Measurements from ENCODE around the gene RAB3A.
A peak's percentile ranks its signal among the peaks of the same experiment; 100 is the strongest.
"Not testable (repeated sequence)": the region's sequence is repeated elsewhere in the genome, so short reads cannot be mapped to it uniquely, and the experiment has no call there.

RAB3A gene

GRCh38 chr19:18223860-18224524 is 20.1 kb upstream of the RAB3A start:
- DNase-seq: peak in 3 of 6 experiments; percentile 9 to 17 (median 16)

GRCh38 chr19:18221815-18222725 is 18.2 kb upstream of the RAB3A start:
- DNase-seq: no peak

- DNase-seq: peak in 1 of 6 experiments; percentile 16
These were observed 16.9 kb upstream of the RAB3A start for GRCh38 chr19:18220632-18221275.

- no peak for DNase-seq
These were observed 16.2 kb upstream of the RAB3A start for GRCh38 chr19:18219911-18220631.

GRCh38 chr19:18218600-18218999 is 14.8 kb upstream of the RAB3A start:
- DNase-seq: no peak

GRCh38 chr19:18218159-18218558 is 14.3 kb upstream of the RAB3A start:
- DNase-seq: no peak

GRCh38 chr19:18216789-18217188 is 12.9 kb upstream of the RAB3A start:
- DNase-seq: no peak

GRCh38 chr19:18214779-18215433 is 11.1 kb upstream of the RAB3A start:
- DNase-seq: no peak

- no peak for DNase-seq
These were observed 7.8 kb upstream of the RAB3A start for GRCh38 chr19:18211683-18212082.

GRCh38 chr19:18209912-18210311 is 6.1 kb upstream of the RAB3A start:
- not testable (repeated sequence) for DNase-seq

GRCh38 chr19:18208098-18208951 is 4.5 kb upstream of the RAB3A start:
- peak in 5 of 6 experiments; percentile 22 to 60 (median 45) for DNase-seq

GRCh38 chr19:18206018-18206417 is 2.2 kb upstream of the RAB3A start:
- no peak for DNase-seq

GRCh38 chr19:18205200-18205892 is 1.5 kb upstream of the RAB3A start:
- DNase-seq: peak in 3 of 6 experiments; percentile 33 to 41 (median 34)

- peak in 5 of 6 experiments; percentile 40 to 55 (median 54) for DNase-seq
These were observed 755 bp upstream of the RAB3A start for GRCh38 chr19:18204394-18205199.

GRCh38 chr19:18203408-18203862 is 407 bp downstream of the RAB3A start:
- peak in 1 of 6 experiments; percentile 38 for DNase-seq

- DNase-seq: peak in 4 of 6 experiments; percentile 15 to 31 (median 21)
These were observed 949 bp downstream of the RAB3A start for GRCh38 chr19:18202778-18203407.

- no peak for DNase-seq
These were observed 1.5 kb downstream of the RAB3A start for GRCh38 chr19:18202397-18202777.

- DNase-seq: no peak
These were observed 5.5 kb downstream of the RAB3A start for GRCh38 chr19:18198374-18198773.

GRCh38 chr19:18197941-18198340 is 5.9 kb downstream of the RAB3A start:
- no peak for DNase-seq

All from stimulated activated naive CD4-positive, alpha-beta T cell (primary cell).